ENCODE data around the gene SLC1A5. TPM values are rescaled to one million over a fixed set of nuclear protein-coding genes. Genes with fewer than 3 reads are reported as not detected.

Gene SLC1A5
- polyA plus RNA-seq, 2 of the 4 experiments (the other 2 are of a cell fraction), result 184 to 302 TPM

GRCh38 chr19:46802152-46802551, 13.8 kb upstream of the SLC1A5 start:
- POLR2A ChIA-PET, result no interaction called here
- CTCF ChIA-PET, result interaction anchor here (0.6 to 5.4 kb wide), 6 partner anchors 26 to 519 kb away, joined by 3 to 25 read pairs (median 3); no protein-coding TSS in a partner anchor
- FAIRE-seq (no peak), ATAC-seq (peak; percentile 23 to 34; a peak in 2 of 6 replicates), DNase-seq (ENCODE audit: low read depth in 1 of 2, low spot score in 1 of 2) (no peak)
- H3K4me1 ChIP-seq, result peaks cover 12% of the 10 kb centered on the region; the same call in 2 of the 3 replicates
- H3K4me3 ChIP-seq, result no peak overlapping the region
- H3K27ac ChIP-seq, result no peak overlapping the region
- no peak overlapping the region for H3K4me2 ChIP-seq
- WGBS (ENCODE audit: missing lambda C conversion rate), result 89% methylated on average over 5 of the region's 5 CpGs
- no peaks in the 10 kb centered on the region for H3K9me3 ChIP-seq
- TF ChIP-seq HDAC2 (IDR thresholded peaks at IDR 0.05) (no peak), MAFK (IDR thresholded peaks at IDR 0.05; ENCODE audit: partially characterized antibody) (no peak), TFCP2L1 (CRISPR knock-in tag; IDR thresholded peaks at IDR 0.05) (no peak), KDM1A (IDR thresholded peaks at IDR 0.05; ENCODE audit: low read depth) (no peak), MAX (IDR thresholded peaks at IDR 0.05) (no peak), ZFP36 (IDR thresholded peaks at IDR 0.05; ENCODE audit: borderline replicate concordance, partially characterized antibody) (no peak), JUN (IDR thresholded peaks at IDR 0.05) (no peak), FOSL2 (IDR thresholded peaks at IDR 0.05) (no peak), FOSL2 (CRISPR knock-in tag; IDR thresholded peaks at IDR 0.05) (no peak)

DNA sequence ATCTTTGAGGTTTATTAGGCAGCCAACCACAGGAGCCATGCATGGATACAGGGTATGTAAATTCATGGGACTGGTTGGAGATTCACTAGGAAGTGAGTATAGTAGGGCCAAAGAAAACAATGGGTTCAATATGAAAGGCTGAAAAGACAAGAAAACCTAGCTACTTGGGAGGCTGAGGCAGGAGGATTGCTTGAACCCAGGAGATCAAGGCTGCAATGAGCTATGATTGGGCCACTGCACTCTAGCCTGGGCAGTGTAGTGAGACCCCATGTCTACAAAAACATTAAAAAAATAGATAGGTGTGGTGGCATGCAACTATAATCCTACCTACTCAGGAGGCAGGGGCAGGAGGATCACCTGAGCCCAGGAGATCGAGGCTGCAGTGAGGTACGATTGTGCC, 10.3 kb upstream of the SLC1A5 start:
- TF ChIP-seq GATA3 (IDR thresholded peaks at IDR 0.05; ENCODE audit: borderline replicate concordance) (no peak), ZNF302 (CRISPR knock-in tag; IDR thresholded peaks at IDR 0.05) (no peak), FOSL2 (IDR thresholded peaks at IDR 0.05) (no peak), FOSL2 (CRISPR knock-in tag; IDR thresholded peaks at IDR 0.05) (no peak), CBX2 (IDR thresholded peaks at IDR 0.05; ENCODE audit: borderline replicate concordance, low read depth) (no peak)
- DNase-seq (ENCODE audit: low read depth in 1 of 2, low spot score in 1 of 2), result no peak
- Histone ChIP-seq H3K9me3 (no peaks in the 10 kb centered on the region), H3K4me3 (no peak overlapping the region), H3K4me2 (no peak overlapping the region), H3K4me1 (peaks cover 23% of the 10 kb centered on the region), H3K27ac (no peak overlapping the region)
- no peak for ATAC-seq
- WGBS (ENCODE audit: missing lambda C conversion rate), result 89% methylated on average over 2 of the region's 2 CpGs
- POLR2A ChIA-PET, result interaction anchor here (1.4 kb wide), 1 partner anchor 10 kb away, joined by 4 read pairs; the partner anchor contains the start of gene SLC1A5
- CTCF ChIA-PET, result interaction anchor here (0.6 to 3.2 kb wide), 9 partner anchors 9 to 95 kb away, joined by 3 to 11 read pairs (median 4); no protein-coding TSS in a partner anchor
- FAIRE-seq, result no peak

- ChIA-PET CTCF (interaction anchor here (0.6 to 1.9 kb wide), 9 partner anchors 10 to 216 kb away, joined by 3 to 6 read pairs (median 4); partner anchors contain the start of gene SLC1A5), POLR2A (interaction anchor here (2.0 kb wide), 1 partner anchor 10 kb away, joined by 24 read pairs; the partner anchor contains the start of gene SLC1A5)
- no peak for FAIRE-seq
- no peak for DNase-seq (ENCODE audit: low read depth in 1 of 2, low spot score in 1 of 2)
- WGBS (ENCODE audit: missing lambda C conversion rate), result 97% methylated on average over 1 of the region's 1 CpG
- TF ChIP-seq POLR2AphosphoS2 (conservative IDR thresholded peaks at IDR 0.05; ENCODE audit: low read length) (no peak), FOSL2 (IDR thresholded peaks at IDR 0.05) (no peak), FOSL2 (CRISPR knock-in tag; IDR thresholded peaks at IDR 0.05) (no peak), NR3C1 (IDR thresholded peaks at IDR 0.05) (no peak), E2F6 (IDR thresholded peaks at IDR 0.05; ENCODE audit: borderline replicate concordance, low read depth) (no peak), JUNB (IDR thresholded peaks at IDR 0.05) (no peak), RAD21 (conservative IDR thresholded peaks at IDR 0.05 in 1 of 2, IDR thresholded peaks at IDR 0.05 in 1 of 2) (no peak), TFCP2L1 (CRISPR knock-in tag; IDR thresholded peaks at IDR 0.05) (no peak), ZC3H11A (IDR thresholded peaks at IDR 0.05) (no peak)
- H3K27ac ChIP-seq, result no peak overlapping the region
- no peaks in the 10 kb centered on the region for H3K9me3 ChIP-seq
- no peak for ATAC-seq
- H3K4me1 ChIP-seq, result peaks cover 26% of the 10 kb centered on the region
- no peak overlapping the region for H3K4me2 ChIP-seq
- H3K4me3 ChIP-seq, result no peak overlapping the region
Measured at GRCh38 chr19:46797881-46798280, 9.5 kb upstream of the SLC1A5 start.

- DNase-seq (ENCODE audit: low read depth in 1 of 2, low spot score in 1 of 2) (no peak), ATAC-seq (no peak), FAIRE-seq (peak; percentile 23)
- Histone ChIP-seq H3K4me3 (no peak overlapping the region), H3K27ac (peak overlapping the region in 1 of 2 experiments; percentile 70; a peak in 3 of 6 replicates), H3K4me2 (peak overlapping the region; percentile 59; the same call in 1 of the 3 replicates), H3K4me1 (peaks cover 34% of the 10 kb centered on the region), H3K9me3 (no peaks in the 10 kb centered on the region)
- CTCF ChIA-PET, result interaction anchor here (0.6 to 13.9 kb wide), 11 partner anchors 13 to 262 kb away, joined by 3 to 130 read pairs (median 5); no protein-coding TSS in a partner anchor
- 85% methylated on average over 5 of the region's 5 CpGs for whole genome bisulfite sequencing (ENCODE audit: missing lambda C conversion rate)
- TF ChIP-seq GATA3 (IDR thresholded peaks at IDR 0.05; ENCODE audit: borderline replicate concordance) (peak; percentile 69), POLR2A (IDR thresholded peaks at IDR 0.05; ENCODE audit: low read length) (no peak)
- POLR2A ChIA-PET, result no interaction called here
Measured at GRCh38 chr19:46791944-46792343, 3.5 kb upstream of the SLC1A5 start.

Measured in A549 (cell line).